Naive thymus-derived CD4-positive, alpha-beta T cell (primary cell): ENCODE results near the gene SNHG17. TPM values are rescaled to one million over a fixed set of nuclear protein-coding genes. Genes with fewer than 3 reads are reported as not detected.
"Not testable (repeated sequence)": the region's sequence is repeated elsewhere in the genome, so short reads cannot be mapped to it uniquely, and the experiment has no call there.

Experiments
- ATAC-seq: fragments of 150-1000 bp; cut with Tn5 transposase; 2 replicates; pipeline ENCODE4 v1.10.0; 2021; ENCODE audit warnings: mild to moderate bottlenecking, moderate library complexity
- CTCF ChIA-PET: fragments of 350-600 bp; sonication (Branson Sonifier 250); formaldehyde crosslinking; loops from one replicate; lab custom pipeline; 2021; ENCODE audit warnings: antibody characterized with exemption; lab: Charles Lee
- POLR2A ChIA-PET: fragments of 350-600 bp; sonication (Branson Sonifier 250); formaldehyde crosslinking; loops from one replicate; lab custom pipeline; 2021; ENCODE audit warnings: antibody characterized with exemption, inconsistent platforms; lab: Charles Lee
- DNase-seq, 9 donors: peaks; one replicate each; pipeline versions ENCODE4 v3.0.0 to v3.0.0-alpha.2; 2020 to 2022; ENCODE audit warnings: mixed read lengths in 1 of 9
- H3K27ac ChIP-seq: one replicate; pipeline ENCODE4 v1.7.0; 2013; ENCODE audit warnings: mild to moderate bottlenecking, low read depth, low read length, moderate library complexity
- H3K27me3 ChIP-seq, 2 donors: one replicate each; pipeline ENCODE4 v1.7.0; 2013; ENCODE audit warnings: low read length in 2 of 2, mild to moderate bottlenecking in 2 of 2, moderate library complexity in 2 of 2; ENCODE audit not compliant: control insufficient read depth in 2 of 2, insufficient read depth in 2 of 2
- H3K36me3 ChIP-seq, 3 experiments: 1 replicate in 2 of 3; 2 replicates in 1 of 3; pipeline ENCODE4 v1.7.0; 2013; ENCODE audit warnings: low read length in 3 of 3, mild to moderate bottlenecking in 3 of 3, moderate library complexity in 1 of 3; ENCODE audit not compliant: insufficient read depth in 3 of 3, control insufficient read depth in 2 of 3
- H3K4me1 ChIP-seq, 2 donors: one replicate each; pipeline ENCODE4 v1.7.0; 2013; ENCODE audit warnings: low read length in 2 of 2, mild to moderate bottlenecking in 2 of 2, moderate library complexity in 1 of 2; ENCODE audit not compliant: control insufficient read depth in 2 of 2, insufficient read depth in 2 of 2
- H3K4me3 ChIP-seq: 2 replicates; pipeline ENCODE4 v1.7.0; 2013; ENCODE audit warnings: mild to moderate bottlenecking, low read length
- H3K9me3 ChIP-seq, 3 experiments: 1 replicate in 2 of 3; 2 replicates in 1 of 3; pipeline ENCODE4 v1.7.0; 2013; ENCODE audit warnings: low read length in 3 of 3; ENCODE audit not compliant: control insufficient read depth in 2 of 3
- H3K27ac Mint-ChIP-seq, 9 donors: one replicate each; pipeline ENCODE4 v1.8.0; 2020 to 2022; ENCODE audit warnings: mixed read lengths in 9 of 9, mild to moderate bottlenecking in 8 of 9, moderate library complexity in 5 of 9, inconsistent platforms in 2 of 9
- H3K27me3 Mint-ChIP-seq, 5 donors: one replicate each; pipeline ENCODE4 v1.8.0; 2021 to 2022; ENCODE audit warnings: mixed read lengths in 5 of 5, mild to moderate bottlenecking in 1 of 5
- H3K36me3 Mint-ChIP-seq, 5 donors: one replicate each; pipeline ENCODE4 v1.8.0; 2020 to 2022; ENCODE audit warnings: mixed read lengths in 5 of 5, mild to moderate bottlenecking in 3 of 5, inconsistent platforms in 1 of 5
- H3K4me1 Mint-ChIP-seq, 7 donors: one replicate each; pipeline ENCODE4 v1.8.0; 2020 to 2022; ENCODE audit warnings: mixed read lengths in 7 of 7, mild to moderate bottlenecking in 3 of 7, inconsistent platforms in 1 of 7
- H3K4me3 Mint-ChIP-seq, 10 donors: one replicate each; pipeline ENCODE4 v1.8.0; 2020 to 2022; ENCODE audit warnings: mild to moderate bottlenecking in 10 of 10, mixed read lengths in 10 of 10, moderate library complexity in 6 of 10, inconsistent platforms in 2 of 10
- H3K9me3 Mint-ChIP-seq, 11 donors: one replicate each; pipeline ENCODE4 v1.8.0; 2020 to 2022; ENCODE audit warnings: mixed read lengths in 11 of 11, mild to moderate bottlenecking in 4 of 11, inconsistent platforms in 1 of 11, moderate library complexity in 1 of 11
- intact Hi-C, 2 donors: fragments of 100-400 bp; cut with micrococcal nuclease; formaldehyde crosslinking; loops; one replicate each; pipeline ENCODE4 v1.15.1; 2023
- polyA plus RNA-seq, 2 donors: library from polyadenylated mRNA; unstranded; fragments of 300-500 nt; fragmentation: Illumina TruSeq; gene quantifications; one replicate each; pipeline ENCODE4 v1.2.3, GENCODE V29; 2021
- total RNA-seq, 6 experiments: library from RNA in 5 of 6; stranded (reverse) in 5 of 6; gene quantifications; 1 replicate in 5 of 6; 2 replicates in 1 of 6; pipeline ENCODE4 v1.2.3 and lab custom pipeline; 2021 to 2026

SNHG17 gene
- total and polyA plus RNA-seq, 7 experiments from 2014 or later: 40.2 to 141 (median 52.4) TPM

GRCh38 chr20:38393259-38393658 lies 41.9 kb downstream of the SNHG17 start:
- H3K4me3 ChIP-seq: no peak overlapping the region
- Mint-ChIP-seq H3K4me3 (no peak overlapping the region), H3K27me3 (peaks cover 6 to 16% (median 8%) of the 10 kb centered on the region in 5 donors), H3K4me1 (peaks cover 0 to 1% (median 0%) of the 10 kb centered on the region in 7 donors), H3K9me3 (peaks cover 0 to 22% (median 2%) of the 10 kb centered on the region in 11 donors), H3K27ac (no peak overlapping the region), H3K36me3 (peaks cover 0 to 9% (median 0%) of the 10 kb centered on the region in 5 donors)
- no peaks in the 10 kb centered on the region for H3K36me3 ChIP-seq
- DNase-seq: no peak
- CTCF ChIA-PET: no interaction called here
- POLR2A ChIA-PET: no interaction called here
- H3K9me3 ChIP-seq: no peaks in the 10 kb centered on the region
- H3K4me1 ChIP-seq: no peaks in the 10 kb centered on the region
- H3K27ac ChIP-seq: no peak overlapping the region
- no peak for ATAC-seq
- intact Hi-C loops: no loop called here
- H3K27me3 ChIP-seq: no peaks in the 10 kb centered on the region

GRCh38 chr20:38392356-38392755 lies 42.8 kb downstream of the SNHG17 start:
- no peak overlapping the region for H3K4me3 Mint-ChIP-seq
- Histone ChIP-seq H3K36me3 (no peaks in the 10 kb centered on the region), H3K4me1 (no peaks in the 10 kb centered on the region), H3K27ac (no peak overlapping the region), H3K9me3 (no peaks in the 10 kb centered on the region), H3K4me3 (no peak overlapping the region), H3K27me3 (no peaks in the 10 kb centered on the region)
- no peak for ATAC-seq
- ChIA-PET POLR2A (no interaction called here), CTCF (interaction anchor here (1.0 kb wide), 1 partner anchor 8 kb away, joined by 4 read pairs; no protein-coding TSS in a partner anchor)
- peaks cover 0 to 22% (median 2%) of the 10 kb centered on the region in 11 donors for H3K9me3 Mint-ChIP-seq
- intact Hi-C loops: no loop called here
- no peak overlapping the region for H3K27ac Mint-ChIP-seq
- H3K27me3 Mint-ChIP-seq: peaks cover 6 to 16% (median 8%) of the 10 kb centered on the region in 5 donors
- H3K4me1 Mint-ChIP-seq: peaks cover 0 to 1% (median 0%) of the 10 kb centered on the region in 7 donors
- no peak for DNase-seq
- peaks cover 0 to 9% (median 0%) of the 10 kb centered on the region in 5 donors for H3K36me3 Mint-ChIP-seq

- ATAC-seq (no peak), DNase-seq (no peak)
- Mint-ChIP-seq H3K9me3 (peaks cover 0 to 22% (median 3%) of the 10 kb centered on the region in 11 donors), H3K27ac (no peak overlapping the region), H3K27me3 (peaks cover 3 to 20% (median 14%) of the 10 kb centered on the region in 5 donors), H3K4me1 (peaks cover 0 to 1% (median 0%) of the 10 kb centered on the region in 7 donors), H3K4me3 (no peak overlapping the region), H3K36me3 (peaks cover 0 to 9% (median 0%) of the 10 kb centered on the region in 5 donors)
- Histone ChIP-seq H3K4me3 (no peak overlapping the region), H3K9me3 (no peaks in the 10 kb centered on the region), H3K27me3 (no peaks in the 10 kb centered on the region), H3K36me3 (no peaks in the 10 kb centered on the region), H3K27ac (no peak overlapping the region), H3K4me1 (no peaks in the 10 kb centered on the region)
- intact Hi-C loops: no loop called here
- POLR2A ChIA-PET: no interaction called here
- CTCF ChIA-PET: no interaction called here
Measured at GRCh38 chr20:38387953-38388352, 47.2 kb downstream of the SNHG17 start.

- Mint-ChIP-seq H3K27me3 (peaks cover 9 to 25% (median 22%) of the 10 kb centered on the region in 5 donors), H3K27ac (no peak overlapping the region), H3K36me3 (peaks cover 0 to 9% (median 0%) of the 10 kb centered on the region in 5 donors), H3K4me3 (no peak overlapping the region), H3K4me1 (peaks cover 0 to 1% (median 0%) of the 10 kb centered on the region in 7 donors), H3K9me3 (peaks cover 0 to 22% (median 3%) of the 10 kb centered on the region in 11 donors)
- H3K4me3 ChIP-seq: no peak overlapping the region
- POLR2A ChIA-PET: no interaction called here
- no peak for ATAC-seq
- H3K36me3 ChIP-seq: no peaks in the 10 kb centered on the region
- no peaks in the 10 kb centered on the region for H3K27me3 ChIP-seq
- intact Hi-C loops: no loop called here
- no peaks in the 10 kb centered on the region for H3K4me1 ChIP-seq
- H3K9me3 ChIP-seq: no peaks in the 10 kb centered on the region
- CTCF ChIA-PET: interaction anchor here (0.6 kb wide), 1 partner anchor 34 kb away, joined by 3 read pairs; no protein-coding TSS in a partner anchor
- no peak overlapping the region for H3K27ac ChIP-seq
- DNase-seq: no peak
Measured at GRCh38 chr20:38386851-38387250, 48.3 kb downstream of the SNHG17 start.

- ChIA-PET CTCF (no interaction called here), POLR2A (no interaction called here)
- Mint-ChIP-seq H3K4me1 (peaks cover 0 to 1% (median 0%) of the 10 kb centered on the region in 7 donors), H3K27me3 (peaks cover 9 to 32% (median 23%) of the 10 kb centered on the region in 5 donors), H3K36me3 (peaks cover 0 to 9% (median 0%) of the 10 kb centered on the region in 5 donors), H3K9me3 (peaks cover 0 to 24% (median 3%) of the 10 kb centered on the region in 11 donors), H3K27ac (no peak overlapping the region), H3K4me3 (no peak overlapping the region)
- Histone ChIP-seq H3K9me3 (no peaks in the 10 kb centered on the region), H3K4me3 (no peak overlapping the region), H3K4me1 (no peaks in the 10 kb centered on the region), H3K36me3 (no peaks in the 10 kb centered on the region), H3K27me3 (no peaks in the 10 kb centered on the region), H3K27ac (no peak overlapping the region)
- no peak for ATAC-seq
- intact Hi-C loops: no loop called here
- DNase-seq: no peak
Measured at GRCh38 chr20:38386004-38386403, 49.1 kb downstream of the SNHG17 start.

- Histone ChIP-seq H3K27me3 (no peaks in the 10 kb centered on the region), H3K4me1 (no peaks in the 10 kb centered on the region), H3K36me3 (no peaks in the 10 kb centered on the region), H3K9me3 (no peaks in the 10 kb centered on the region), H3K27ac (no peak overlapping the region), H3K4me3 (no peak overlapping the region)
- H3K27me3 Mint-ChIP-seq: peaks cover 9 to 26% (median 23%) of the 10 kb centered on the region in 5 donors
- no peak overlapping the region for H3K4me3 Mint-ChIP-seq
- intact Hi-C loops: no loop called here
- no peaks in the 10 kb centered on the region for H3K36me3 Mint-ChIP-seq
- ATAC-seq: no peak
- no peak for DNase-seq
- H3K4me1 Mint-ChIP-seq: no peaks in the 10 kb centered on the region
- H3K27ac Mint-ChIP-seq: no peak overlapping the region
- ChIA-PET POLR2A (no interaction called here), CTCF (no interaction called here)
- peaks cover 0 to 5% (median 0%) of the 10 kb centered on the region in 11 donors for H3K9me3 Mint-ChIP-seq
Measured at GRCh38 chr20:38383147-38383546, 52.0 kb downstream of the SNHG17 start.

GRCh38 chr20:38377838-38378237 lies 57.3 kb downstream of the SNHG17 start:
- H3K4me1 ChIP-seq, H3K4me3 Mint-ChIP-seq, POLR2A ChIA-PET, H3K36me3 ChIP-seq, H3K27me3 ChIP-seq, H3K36me3 Mint-ChIP-seq, H3K27ac ChIP-seq, ATAC-seq, H3K9me3 ChIP-seq, DNase-seq, H3K4me1 Mint-ChIP-seq, H3K9me3 Mint-ChIP-seq, intact Hi-C loops, H3K27ac Mint-ChIP-seq, H3K4me3 ChIP-seq: not testable (repeated sequence)
- CTCF ChIA-PET: interaction anchor here (0.6 kb wide), 1 partner anchor 81 kb away, joined by 3 read pairs; no protein-coding TSS in a partner anchor
- peaks cover 7 to 13% (median 10%) of the 10 kb centered on the region in 5 donors for H3K27me3 Mint-ChIP-seq
